ENCODE measurements around the gene MAPK9.

Gene MAPK9

GRCh38 chr5:180193749-180194375 lies 98.0 kb downstream of the MAPK9 start:
- TF ChIP-seq CTCF (IDR thresholded peaks at IDR 0.05; ENCODE audit: low read depth, low read length), result no peak

GRCh38 chr5:180191716-180192115 lies 100.2 kb downstream of the MAPK9 start:
- TF ChIP-seq CTCF (IDR thresholded peaks at IDR 0.05; ENCODE audit: low read depth, low read length), result no peak

More at GRCh38 chr5:180193749-180194375, 98.0 kb downstream of the MAPK9 start:
- no peak for DNase-seq (ENCODE audit: extremely low read depth, low read depth)

GRCh38 chr5:180187767-180188166 lies 104.1 kb downstream of the MAPK9 start:
- no peak for TF ChIP-seq CTCF (IDR thresholded peaks at IDR 0.05; ENCODE audit: low read depth, low read length)
- DNase-seq (ENCODE audit: extremely low read depth, low read depth), result no peak

More at GRCh38 chr5:180191716-180192115, 100.2 kb downstream of the MAPK9 start:
- DNase-seq (ENCODE audit: extremely low read depth, low read depth), result no peak

Measured in AG09319 (cell line).